ENCODE data around the gene ATP8B4. TPM values are rescaled to one million over a fixed set of nuclear protein-coding genes. Genes with fewer than 3 reads are reported as not detected.

Gene ATP8B4
- polyA plus RNA-seq, 3 donors, result 3.1 to 3.6 (median 3.5) TPM

- peak in 2 of 3 donors; percentile 61 to 73 for DNase-seq (ENCODE audit: low read depth in 3 of 3, low spot score in 2 of 3)
Measured at GRCh38 chr15:49902685-49903501, 216.1 kb downstream of the ATP8B4 start.

GRCh38 chr15:49901996-49902684, 216.9 kb downstream of the ATP8B4 start:
- DNase-seq (ENCODE audit: low read depth in 3 of 3, low spot score in 2 of 3), result no peak

GRCh38 chr15:49901321-49901720, 217.7 kb downstream of the ATP8B4 start:
- no peak for DNase-seq (ENCODE audit: low read depth in 3 of 3, low spot score in 2 of 3)

- DNase-seq (ENCODE audit: low read depth in 3 of 3, low spot score in 2 of 3), result no peak
Measured at GRCh38 chr15:49900903-49901235, 218.2 kb downstream of the ATP8B4 start.

GRCh38 chr15:49900006-49900902, 218.8 kb downstream of the ATP8B4 start:
- DNase-seq (ENCODE audit: low read depth in 3 of 3, low spot score in 2 of 3), result no peak

GRCh38 chr15:49898575-49899283, 220.3 kb downstream of the ATP8B4 start:
- no peak for DNase-seq (ENCODE audit: low read depth in 3 of 3, low spot score in 2 of 3)

GRCh38 chr15:49898097-49898496, 220.9 kb downstream of the ATP8B4 start:
- DNase-seq (ENCODE audit: low read depth in 3 of 3, low spot score in 2 of 3), result no peak

GRCh38 chr15:49895347-49896223, 223.4 kb downstream of the ATP8B4 start:
- DNase-seq (ENCODE audit: low read depth in 3 of 3, low spot score in 2 of 3), result no peak

- no peak for DNase-seq (ENCODE audit: low read depth in 3 of 3, low spot score in 2 of 3)
Measured at GRCh38 chr15:49890689-49891088, 228.3 kb downstream of the ATP8B4 start.

GRCh38 chr15:49889536-49889935, 229.5 kb downstream of the ATP8B4 start:
- DNase-seq (ENCODE audit: low read depth in 3 of 3, low spot score in 2 of 3), result no peak

GRCh38 chr15:49888734-49889133, 230.3 kb downstream of the ATP8B4 start:
- no peak for DNase-seq (ENCODE audit: low read depth in 3 of 3, low spot score in 2 of 3)

- DNase-seq (ENCODE audit: low read depth in 3 of 3, low spot score in 2 of 3), result no peak
Measured at GRCh38 chr15:49888323-49888693, 230.7 kb downstream of the ATP8B4 start.

- DNase-seq (ENCODE audit: low read depth in 3 of 3, low spot score in 2 of 3), result no peak
Measured at GRCh38 chr15:49887659-49888322, 231.2 kb downstream of the ATP8B4 start.

- DNase-seq (ENCODE audit: low read depth in 3 of 3, low spot score in 2 of 3), result no peak
Measured at GRCh38 chr15:49883121-49883520, 235.9 kb downstream of the ATP8B4 start.

- no peak for DNase-seq (ENCODE audit: low read depth in 3 of 3, low spot score in 2 of 3)
Measured at GRCh38 chr15:49881866-49882265, 237.2 kb downstream of the ATP8B4 start.

- no peak for DNase-seq (ENCODE audit: low read depth in 3 of 3, low spot score in 2 of 3)
Measured at GRCh38 chr15:49881433-49881832, 237.6 kb downstream of the ATP8B4 start.

GRCh38 chr15:49877873-49878521, 241.0 kb downstream of the ATP8B4 start:
- no peak for DNase-seq (ENCODE audit: low read depth in 3 of 3, low spot score in 2 of 3)

GRCh38 chr15:49877117-49877872, 241.7 kb downstream of the ATP8B4 start:
- no peak for DNase-seq (ENCODE audit: low read depth in 3 of 3, low spot score in 2 of 3)
